Activated naive CD8-positive, alpha-beta T cell treated with anti-CD3 and anti-CD28 coated beads, Interleukin-2, amount 50 U/mL, for 16 hours (primary cell): ENCODE measurements around the gene SLC6A12.

Experiments
- DNase-seq: peaks from one replicate; pipeline ENCODE4 v3.0.0-alpha.2; 2020; ENCODE audit warnings: low read depth, low spot score

SLC6A12 gene

GRCh38 chr12:178829-179109 lies 35.2 kb downstream of the SLC6A12 start:
- DNase-seq = no peak

GRCh38 chr12:177980-178828 lies 35.8 kb downstream of the SLC6A12 start:
- no peak for DNase-seq

- no peak for DNase-seq
Measured at GRCh38 chr12:177336-177979, 36.5 kb downstream of the SLC6A12 start.

- no peak for DNase-seq
Measured at GRCh38 chr12:176321-177181, 37.4 kb downstream of the SLC6A12 start.

- DNase-seq = no peak
Measured at GRCh38 chr12:175759-176158, 38.2 kb downstream of the SLC6A12 start.

GRCh38 chr12:175250-175649 lies 38.7 kb downstream of the SLC6A12 start:
- no peak for DNase-seq

GRCh38 chr12:174596-174995 lies 39.4 kb downstream of the SLC6A12 start:
- no peak for DNase-seq

GRCh38 chr12:174124-174523 lies 39.8 kb downstream of the SLC6A12 start:
- DNase-seq = no peak

- no peak for DNase-seq
Measured at GRCh38 chr12:172732-173161, 41.2 kb downstream of the SLC6A12 start.

GRCh38 chr12:171743-172676 lies 41.9 kb downstream of the SLC6A12 start:
- no peak for DNase-seq

- DNase-seq = no peak
Measured at GRCh38 chr12:171276-171675, 42.7 kb downstream of the SLC6A12 start.

- no peak for DNase-seq
Measured at GRCh38 chr12:170371-171225, 43.4 kb downstream of the SLC6A12 start.

- no peak for DNase-seq
Measured at GRCh38 chr12:169528-170370, 44.2 kb downstream of the SLC6A12 start.

GRCh38 chr12:168763-169525 lies 45.0 kb downstream of the SLC6A12 start:
- DNase-seq = no peak

- no peak for DNase-seq
Measured at GRCh38 chr12:167959-168600, 45.9 kb downstream of the SLC6A12 start.

- DNase-seq = no peak
Measured at GRCh38 chr12:166425-167075, 47.4 kb downstream of the SLC6A12 start.

- no peak for DNase-seq
Measured at GRCh38 chr12:165862-166368, 48.0 kb downstream of the SLC6A12 start.
